Activated CD8-positive, alpha-beta memory T cell treated with anti-CD3 and anti-CD28 coated beads, Interleukin-2, amount 10 ng/mL, durations not matched to agents 7 days and 5 days (primary cell): ENCODE measurements around the gene MIDN. TPM values are rescaled to one million over a fixed set of nuclear protein-coding genes. Genes with fewer than 3 reads are reported as not detected.

Source experiments
- ATAC-seq: fragments of 150-1000 bp; cut with Tn5 transposase; one replicate; pipeline ENCODE4 v1.10.0; 2021; ENCODE audit warnings: moderate library complexity
- CTCF ChIA-PET: fragments of 350-600 bp; sonication (Branson Sonifier 250); formaldehyde crosslinking; loops from one replicate; lab custom pipeline; 2021; ENCODE audit warnings: antibody characterized with exemption; lab: Charles Lee
- DNase-seq: peaks from one replicate; pipeline ENCODE4 v3.0.0-alpha.2; 2020
- H3K27ac Mint-ChIP-seq: one replicate; pipeline ENCODE4 v1.8.0; 2021; ENCODE audit warnings: mild to moderate bottlenecking, mixed read lengths
- H3K27me3 Mint-ChIP-seq: one replicate; pipeline ENCODE4 v1.8.0; 2021; ENCODE audit warnings: mixed read lengths
- H3K36me3 Mint-ChIP-seq: one replicate; pipeline ENCODE4 v1.8.0; 2021; ENCODE audit warnings: mild to moderate bottlenecking, mixed read lengths
- H3K4me1 Mint-ChIP-seq: one replicate; pipeline ENCODE4 v1.8.0; 2021; ENCODE audit warnings: mixed read lengths
- H3K4me3 Mint-ChIP-seq: one replicate; pipeline ENCODE4 v1.8.0; 2021; ENCODE audit warnings: mild to moderate bottlenecking, moderate library complexity, mixed read lengths
- H3K9me3 Mint-ChIP-seq: one replicate; pipeline ENCODE4 v1.8.0; 2022; ENCODE audit warnings: low read depth, mixed read lengths
- total RNA-seq, 2 experiments: library from RNA; stranded (reverse); gene quantifications; one replicate each; pipeline ENCODE4 v1.2.3, GENCODE V29; 2021

MIDN gene
- total RNA-seq, 2 experiments from 2014 or later, result 73.3 to 88.6 TPM

DNA sequence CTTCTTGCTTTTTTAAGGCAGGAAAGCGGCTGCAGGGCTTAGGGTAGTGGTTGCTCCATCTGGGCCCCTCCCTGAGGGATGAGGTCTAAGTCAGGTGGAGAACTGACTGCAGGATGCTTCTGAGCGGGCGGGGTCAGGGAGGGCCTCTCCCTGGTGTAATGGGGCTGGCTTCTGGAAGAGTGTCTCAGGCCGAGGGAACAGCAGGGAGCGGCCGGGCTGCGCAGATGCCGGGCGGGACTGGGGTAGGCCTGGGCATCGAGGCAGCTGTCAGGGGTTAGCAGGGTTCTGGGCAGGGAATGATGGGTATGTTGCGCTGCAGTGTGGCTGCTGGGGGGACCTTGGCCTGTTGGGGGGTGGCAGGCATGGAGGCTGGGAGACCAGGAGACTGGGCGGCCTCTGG lies 29.7 kb downstream of the MIDN start:
- Mint-ChIP-seq H3K27me3 (no peaks in the 10 kb centered on the region), H3K4me1 (peaks cover 31% of the 10 kb centered on the region), H3K4me3 (no peak overlapping the region), H3K27ac (no peak overlapping the region), H3K36me3 (peaks cover 18% of the 10 kb centered on the region), H3K9me3 (no peaks in the 10 kb centered on the region)
- ATAC-seq, result no peak
- CTCF ChIA-PET, result interaction anchor here (0.9 to 5.1 kb wide), 3 partner anchors 34 to 159 kb away, joined by 3 to 40 read pairs (median 7); no protein-coding TSS in a partner anchor
- DNase-seq, result no peak

- Mint-ChIP-seq H3K9me3 (no peaks in the 10 kb centered on the region), H3K36me3 (peaks cover 10% of the 10 kb centered on the region), H3K4me3 (no peak overlapping the region), H3K27me3 (peaks cover 2% of the 10 kb centered on the region), H3K27ac (no peak overlapping the region), H3K4me1 (peaks cover 24% of the 10 kb centered on the region)
- CTCF ChIA-PET, result interaction anchor here (0.6 to 5.1 kb wide), 27 partner anchors 8 to 445 kb away, joined by 3 to 40 read pairs (median 4); partner anchors contain the start of genes ATP5F1D and CIRBP
- ATAC-seq (no peak), DNase-seq (no peak)
Measured at GRCh38 chr19:1278713-1279660, 30.6 kb downstream of the MIDN start.

DNA sequence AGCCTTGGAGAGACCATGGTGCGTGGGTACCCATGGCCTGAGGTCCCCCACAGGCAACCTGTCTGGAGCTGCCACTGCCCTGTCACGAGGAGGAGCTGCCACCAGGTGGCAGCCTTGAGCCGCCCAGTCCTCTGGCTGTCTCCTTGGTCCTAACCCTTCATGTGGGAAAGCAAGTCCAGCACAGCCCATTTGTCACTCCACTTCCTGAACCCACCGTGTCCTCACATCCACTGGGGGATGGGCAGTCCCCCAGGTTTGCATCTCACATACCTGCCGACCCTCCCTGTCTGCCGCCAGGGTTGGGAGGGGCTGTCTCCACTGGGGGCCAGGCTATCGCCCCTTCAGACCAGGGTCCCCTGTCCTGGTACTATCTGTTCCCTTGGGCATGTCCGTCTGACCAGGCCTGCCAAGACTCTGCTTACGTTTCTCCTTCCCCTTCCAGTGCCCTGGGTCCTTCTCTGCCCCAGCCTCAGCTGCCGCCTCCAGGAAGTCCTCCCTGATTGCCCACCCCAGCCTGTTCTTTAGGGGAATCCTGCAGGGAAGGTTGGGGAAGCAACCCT lies 31.5 kb downstream of the MIDN start:
- DNase-seq (peak; percentile 88), ATAC-seq (no peak)
- CTCF ChIA-PET, result interaction anchor here (0.6 to 5.1 kb wide), 27 partner anchors 9 to 444 kb away, joined by 3 to 40 read pairs (median 4); partner anchors contain the start of genes ATP5F1D and CIRBP
- Mint-ChIP-seq H3K4me3 (no peak overlapping the region), H3K9me3 (no peaks in the 10 kb centered on the region), H3K36me3 (peaks cover 5% of the 10 kb centered on the region), H3K27me3 (peaks cover 10% of the 10 kb centered on the region), H3K4me1 (peaks cover 19% of the 10 kb centered on the region), H3K27ac (no peak overlapping the region)

DNA sequence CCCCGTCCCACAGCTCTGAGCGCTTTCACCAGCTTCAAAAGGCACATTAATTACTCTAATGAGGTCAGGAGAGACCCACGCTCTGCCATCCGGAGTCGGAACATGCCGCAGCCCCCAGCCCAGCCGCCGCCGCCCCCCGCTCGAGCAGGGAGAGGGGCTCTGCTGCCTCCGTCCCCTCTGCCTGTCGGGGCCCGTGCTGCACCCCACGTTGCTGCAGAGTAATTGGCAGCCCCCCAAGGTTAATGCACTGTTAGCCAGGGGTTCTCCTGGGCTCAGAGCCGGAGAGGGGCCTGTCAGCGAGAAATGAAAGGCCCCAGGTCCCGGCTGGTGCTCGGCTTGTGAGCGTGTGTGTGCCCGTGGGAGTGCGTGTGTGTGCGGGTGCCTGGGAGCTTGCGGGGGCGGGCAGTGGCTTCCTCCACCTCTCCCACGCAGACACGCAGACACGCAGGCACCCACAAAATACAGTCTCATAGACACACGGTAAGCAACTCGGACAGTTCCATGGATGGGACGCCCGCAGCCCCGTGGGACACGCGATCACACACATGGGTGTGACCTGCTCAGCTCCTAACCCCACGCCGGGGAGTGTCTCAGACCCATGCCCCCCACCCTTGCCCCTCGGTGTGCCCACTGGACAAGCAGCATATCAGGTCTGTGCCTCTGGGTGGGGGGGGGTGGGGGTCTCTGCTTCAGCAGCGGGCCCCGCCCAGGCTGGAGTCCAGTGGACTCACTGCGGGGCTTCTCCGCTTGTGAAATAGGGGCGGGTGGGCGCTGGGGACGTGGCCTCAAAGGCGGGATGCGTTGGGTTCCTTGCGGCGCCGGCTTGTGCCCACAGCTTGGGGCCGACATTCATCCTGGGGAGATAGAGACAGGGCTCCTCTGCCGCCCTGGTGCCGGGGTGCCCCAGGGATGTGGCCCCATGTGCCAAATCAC lies 32.5 kb downstream of the MIDN start:
- ATAC-seq, result no peak
- peaks cover 5% of the 10 kb centered on the region for H3K36me3 Mint-ChIP-seq
- H3K4me3 Mint-ChIP-seq, result no peak overlapping the region
- H3K27me3 Mint-ChIP-seq, result peaks cover 16% of the 10 kb centered on the region
- H3K4me1 Mint-ChIP-seq, result peaks cover 19% of the 10 kb centered on the region
- H3K27ac Mint-ChIP-seq, result no peak overlapping the region
- CTCF ChIA-PET, result interaction anchor here (1.4 to 5.1 kb wide), 6 partner anchors 12 to 159 kb away, joined by 6 to 40 read pairs (median 10); partner anchors contain the start of gene CIRBP
- no peaks in the 10 kb centered on the region for H3K9me3 Mint-ChIP-seq
- DNase-seq, result no peak

- no peaks in the 10 kb centered on the region for H3K9me3 Mint-ChIP-seq
- H3K4me1 Mint-ChIP-seq, result peaks cover 17% of the 10 kb centered on the region
- ATAC-seq (no peak), DNase-seq (no peak)
- peaks cover 3% of the 10 kb centered on the region for H3K36me3 Mint-ChIP-seq
- CTCF ChIA-PET, result interaction anchor here (5.1 kb wide), 1 partner anchor 91 kb away, joined by 40 read pairs; no protein-coding TSS in a partner anchor
- H3K27ac Mint-ChIP-seq, result no peak overlapping the region
- H3K4me3 Mint-ChIP-seq, result no peak overlapping the region
- peaks cover 20% of the 10 kb centered on the region for H3K27me3 Mint-ChIP-seq
Measured at GRCh38 chr19:1281569-1282287, 33.3 kb downstream of the MIDN start.

GRCh38 chr19:1282588-1283206 lies 34.3 kb downstream of the MIDN start:
- no peak overlapping the region for H3K4me3 Mint-ChIP-seq
- ATAC-seq (no peak), DNase-seq (no peak)
- peaks cover 21% of the 10 kb centered on the region for H3K27me3 Mint-ChIP-seq
- CTCF ChIA-PET, result interaction anchor here (2.7 kb wide), 1 partner anchor 38 kb away, joined by 10 read pairs; no protein-coding TSS in a partner anchor
- H3K27ac Mint-ChIP-seq, result no peak overlapping the region
- peaks cover 3% of the 10 kb centered on the region for H3K36me3 Mint-ChIP-seq
- H3K4me1 Mint-ChIP-seq, result peaks cover 12% of the 10 kb centered on the region
- no peaks in the 10 kb centered on the region for H3K9me3 Mint-ChIP-seq

- Mint-ChIP-seq H3K36me3 (peaks cover 3% of the 10 kb centered on the region), H3K4me3 (no peak overlapping the region), H3K9me3 (no peaks in the 10 kb centered on the region), H3K27me3 (peaks cover 26% of the 10 kb centered on the region), H3K27ac (no peak overlapping the region), H3K4me1 (peaks cover 7% of the 10 kb centered on the region)
- ATAC-seq, result no peak
- DNase-seq, result no peak
- CTCF ChIA-PET, result interaction anchor here (1.4 to 2.7 kb wide), 2 partner anchors 39 to 114 kb away, joined by 3 to 10 read pairs; no protein-coding TSS in a partner anchor
Measured at GRCh38 chr19:1283207-1283916, 35.0 kb downstream of the MIDN start.

DNA sequence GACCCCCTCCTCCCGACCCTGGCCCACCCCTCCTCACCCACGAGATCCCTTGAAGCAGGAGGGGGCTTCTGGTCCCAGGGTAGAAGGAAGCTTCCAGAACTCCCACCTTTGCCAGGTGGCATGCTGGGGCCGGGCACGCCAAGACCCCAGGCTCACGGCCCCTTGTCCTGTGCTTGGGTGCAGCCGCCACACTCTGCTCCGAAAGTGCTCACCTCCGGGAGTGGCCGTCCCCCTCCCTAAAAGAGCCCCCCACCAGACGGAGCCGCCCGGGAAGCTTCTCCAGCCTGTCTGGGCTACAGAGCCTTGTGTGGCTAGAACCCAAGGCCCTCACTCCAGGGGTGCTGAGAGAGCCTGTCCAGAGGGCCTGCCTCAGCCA lies 35.5 kb downstream of the MIDN start:
- Mint-ChIP-seq H3K4me1 (peaks cover 7% of the 10 kb centered on the region), H3K27ac (no peak overlapping the region)
- CTCF ChIA-PET, result interaction anchor here (1.4 to 2.7 kb wide), 2 partner anchors 40 to 114 kb away, joined by 3 to 10 read pairs; no protein-coding TSS in a partner anchor

GRCh38 chr19:1284293-1284978 lies 36.1 kb downstream of the MIDN start:
- Mint-ChIP-seq H3K27ac (no peak overlapping the region), H3K4me1 (peaks cover 7% of the 10 kb centered on the region), H3K4me3 (no peak overlapping the region), H3K27me3 (peaks cover 30% of the 10 kb centered on the region), H3K9me3 (no peaks in the 10 kb centered on the region), H3K36me3 (peaks cover 3% of the 10 kb centered on the region)
- DNase-seq (no peak), ATAC-seq (no peak)
- CTCF ChIA-PET, result interaction anchor here (1.4 to 2.7 kb wide), 2 partner anchors 40 to 113 kb away, joined by 3 to 10 read pairs; no protein-coding TSS in a partner anchor

More for the DNA sequence above, 35.5 kb downstream of the MIDN start:
- Mint-ChIP-seq H3K27me3 (peaks cover 26% of the 10 kb centered on the region), H3K36me3 (peaks cover 3% of the 10 kb centered on the region), H3K4me3 (no peak overlapping the region), H3K9me3 (no peaks in the 10 kb centered on the region)
- DNase-seq (no peak), ATAC-seq (no peak)

DNA sequence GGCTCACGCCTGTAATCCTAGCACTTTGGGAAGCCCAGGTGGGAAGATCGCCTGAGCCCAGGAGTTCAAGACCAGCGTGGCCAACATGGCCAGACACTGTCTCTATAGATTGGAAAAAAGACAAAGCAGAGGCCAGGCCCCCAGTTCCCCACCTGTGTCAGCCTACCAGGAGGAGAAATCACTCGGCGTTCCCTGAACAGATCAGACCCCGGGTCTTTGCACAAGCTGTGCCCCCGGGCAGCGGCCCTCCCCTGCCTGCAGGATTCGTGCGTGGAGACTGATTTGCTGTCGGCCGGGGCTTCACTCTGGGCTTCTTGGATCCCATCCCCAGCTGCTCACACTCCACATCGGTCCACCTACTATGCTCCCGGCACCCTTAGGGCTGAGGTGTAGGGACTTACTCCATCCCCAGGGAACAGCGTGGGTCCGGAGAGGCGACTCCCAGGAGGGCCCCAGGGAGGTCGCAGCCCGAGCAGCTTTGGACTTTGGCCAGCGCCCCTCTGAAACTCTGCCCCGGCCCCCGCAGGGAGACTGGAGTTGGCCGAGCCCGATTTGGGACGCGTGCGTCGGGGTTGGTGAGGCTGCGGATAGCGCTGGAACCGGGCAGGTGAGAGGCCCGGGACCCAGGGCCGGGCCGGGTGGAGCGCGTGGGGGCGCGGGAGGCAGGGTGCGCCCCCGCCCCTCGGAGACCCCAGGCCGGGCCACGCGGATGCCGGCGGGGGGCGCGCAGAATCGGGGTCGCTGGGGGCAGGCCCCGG lies 36.8 kb downstream of the MIDN start:
- DNase-seq (no peak), ATAC-seq (no peak)
- Mint-ChIP-seq H3K36me3 (no peaks in the 10 kb centered on the region), H3K27me3 (peaks cover 30% of the 10 kb centered on the region), H3K27ac (no peak overlapping the region), H3K4me1 (peaks cover 1% of the 10 kb centered on the region), H3K4me3 (no peak overlapping the region), H3K9me3 (no peaks in the 10 kb centered on the region)
- CTCF ChIA-PET, result interaction anchor here (1.4 to 2.7 kb wide), 2 partner anchors 41 to 112 kb away, joined by 3 to 10 read pairs; no protein-coding TSS in a partner anchor
